Measurements from ENCODE around the gene TSPYL4. TPM values are rescaled to one million over a fixed set of nuclear protein-coding genes. Genes with fewer than 3 reads are reported as not detected.

The TSPYL4 gene
- polyA plus RNA-seq, 1 donor from 2014 or later, result 97.2 TPM

DNA sequence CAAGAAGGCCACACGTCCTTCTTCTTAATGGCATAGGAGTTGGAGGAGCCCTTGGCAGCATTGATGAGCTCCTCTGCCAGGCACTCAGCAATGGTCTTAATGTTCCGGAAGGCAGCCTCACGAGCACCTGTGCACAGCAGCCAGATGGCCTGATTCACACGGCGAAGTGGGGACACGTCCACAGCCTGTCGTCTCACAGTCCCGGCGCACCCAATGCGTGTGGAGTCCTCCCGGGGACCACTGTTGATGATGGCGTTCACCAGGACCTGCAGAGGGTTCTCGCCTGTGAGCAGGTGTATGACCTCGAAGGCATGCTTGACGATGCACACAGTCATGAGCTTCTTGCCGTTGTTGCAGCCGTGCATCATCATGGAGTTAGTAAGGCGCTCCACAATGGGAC is 4.6 kb upstream of the TSPYL4 start:
- Histone ChIP-seq H3K36me3 (ENCODE audit: insufficient read depth, low read length) (no peaks in the 10 kb centered on the region), H4K20me1 (ENCODE audit: insufficient read depth) (no peaks in the 10 kb centered on the region), H3K79me2 (replicated peaks; ENCODE audit: insufficient read depth, low read length) (peaks cover 37% of the 10 kb centered on the region), H3K4me3 (ENCODE audit: low read length) (no peak overlapping the region), H3F3A (ENCODE audit: insufficient read depth, low read length, poor library complexity, severe bottlenecking) (peaks cover 3% of the 10 kb centered on the region), H3K9ac (ENCODE audit: low read length) (no peak overlapping the region), H3K27ac (ENCODE audit: low read length) (no peak overlapping the region), H3K27me3 (ENCODE audit: insufficient read depth, low read depth, low read length) (no peaks in the 10 kb centered on the region), H3K4me2 (ENCODE audit: low read length) (no peak overlapping the region), H3K9me2 (ENCODE audit: insufficient read depth, low read length) (no peaks in the 10 kb centered on the region), H3K9me3 (ENCODE audit: low read length) (no peaks in the 10 kb centered on the region), H2AFZ (ENCODE audit: low read depth, low read length) (no peak overlapping the region)
- no peak for TF ChIP-seq EP300 (conservative IDR thresholded peaks at IDR 0.05; ENCODE audit: poor library complexity, severe bottlenecking)
- TF ChIP-seq RAD21 (conservative IDR thresholded peaks at IDR 0.05), result no peak
- TF ChIP-seq EZH2 (IDR thresholded peaks at IDR 0.05; ENCODE audit: borderline replicate concordance, insufficient read depth, low read length, poor library complexity, severe bottlenecking), result no peak
- TF ChIP-seq, protein P1, sequence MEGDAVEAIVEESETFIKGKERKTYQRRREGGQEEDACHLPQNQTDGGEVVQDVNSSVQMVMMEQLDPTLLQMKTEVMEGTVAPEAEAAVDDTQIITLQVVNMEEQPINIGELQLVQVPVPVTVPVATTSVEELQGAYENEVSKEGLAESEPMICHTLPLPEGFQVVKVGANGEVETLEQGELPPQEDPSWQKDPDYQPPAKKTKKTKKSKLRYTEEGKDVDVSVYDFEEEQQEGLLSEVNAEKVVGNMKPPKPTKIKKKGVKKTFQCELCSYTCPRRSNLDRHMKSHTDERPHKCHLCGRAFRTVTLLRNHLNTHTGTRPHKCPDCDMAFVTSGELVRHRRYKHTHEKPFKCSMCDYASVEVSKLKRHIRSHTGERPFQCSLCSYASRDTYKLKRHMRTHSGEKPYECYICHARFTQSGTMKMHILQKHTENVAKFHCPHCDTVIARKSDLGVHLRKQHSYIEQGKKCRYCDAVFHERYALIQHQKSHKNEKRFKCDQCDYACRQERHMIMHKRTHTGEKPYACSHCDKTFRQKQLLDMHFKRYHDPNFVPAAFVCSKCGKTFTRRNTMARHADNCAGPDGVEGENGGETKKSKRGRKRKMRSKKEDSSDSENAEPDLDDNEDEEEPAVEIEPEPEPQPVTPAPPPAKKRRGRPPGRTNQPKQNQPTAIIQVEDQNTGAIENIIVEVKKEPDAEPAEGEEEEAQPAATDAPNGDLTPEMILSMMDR (IDR thresholded peaks at IDR 0.05; ENCODE audit: poor library complexity, severe bottlenecking), result no peak
- no peak for TF ChIP-seq MXI1 (conservative IDR thresholded peaks at IDR 0.05; ENCODE audit: poor library complexity, severe bottlenecking)
- TF ChIP-seq TAF1 (IDR thresholded peaks at IDR 0.05; ENCODE audit: low read depth), result no peak
- TF ChIP-seq POLR2AphosphoS5 (IDR thresholded peaks at IDR 0.05), result no peak
- no peak for TF ChIP-seq SMC3 (conservative IDR thresholded peaks at IDR 0.05; ENCODE audit: poor library complexity)
- TF ChIP-seq, protein P2, sequence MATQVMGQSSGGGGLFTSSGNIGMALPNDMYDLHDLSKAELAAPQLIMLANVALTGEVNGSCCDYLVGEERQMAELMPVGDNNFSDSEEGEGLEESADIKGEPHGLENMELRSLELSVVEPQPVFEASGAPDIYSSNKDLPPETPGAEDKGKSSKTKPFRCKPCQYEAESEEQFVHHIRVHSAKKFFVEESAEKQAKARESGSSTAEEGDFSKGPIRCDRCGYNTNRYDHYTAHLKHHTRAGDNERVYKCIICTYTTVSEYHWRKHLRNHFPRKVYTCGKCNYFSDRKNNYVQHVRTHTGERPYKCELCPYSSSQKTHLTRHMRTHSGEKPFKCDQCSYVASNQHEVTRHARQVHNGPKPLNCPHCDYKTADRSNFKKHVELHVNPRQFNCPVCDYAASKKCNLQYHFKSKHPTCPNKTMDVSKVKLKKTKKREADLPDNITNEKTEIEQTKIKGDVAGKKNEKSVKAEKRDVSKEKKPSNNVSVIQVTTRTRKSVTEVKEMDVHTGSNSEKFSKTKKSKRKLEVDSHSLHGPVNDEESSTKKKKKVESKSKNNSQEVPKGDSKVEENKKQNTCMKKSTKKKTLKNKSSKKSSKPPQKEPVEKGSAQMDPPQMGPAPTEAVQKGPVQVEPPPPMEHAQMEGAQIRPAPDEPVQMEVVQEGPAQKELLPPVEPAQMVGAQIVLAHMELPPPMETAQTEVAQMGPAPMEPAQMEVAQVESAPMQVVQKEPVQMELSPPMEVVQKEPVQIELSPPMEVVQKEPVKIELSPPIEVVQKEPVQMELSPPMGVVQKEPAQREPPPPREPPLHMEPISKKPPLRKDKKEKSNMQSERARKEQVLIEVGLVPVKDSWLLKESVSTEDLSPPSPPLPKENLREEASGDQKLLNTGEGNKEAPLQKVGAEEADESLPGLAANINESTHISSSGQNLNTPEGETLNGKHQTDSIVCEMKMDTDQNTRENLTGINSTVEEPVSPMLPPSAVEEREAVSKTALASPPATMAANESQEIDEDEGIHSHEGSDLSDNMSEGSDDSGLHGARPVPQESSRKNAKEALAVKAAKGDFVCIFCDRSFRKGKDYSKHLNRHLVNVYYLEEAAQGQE (IDR thresholded peaks at IDR 0.05; ENCODE audit: borderline replicate concordance), result no peak

DNA sequence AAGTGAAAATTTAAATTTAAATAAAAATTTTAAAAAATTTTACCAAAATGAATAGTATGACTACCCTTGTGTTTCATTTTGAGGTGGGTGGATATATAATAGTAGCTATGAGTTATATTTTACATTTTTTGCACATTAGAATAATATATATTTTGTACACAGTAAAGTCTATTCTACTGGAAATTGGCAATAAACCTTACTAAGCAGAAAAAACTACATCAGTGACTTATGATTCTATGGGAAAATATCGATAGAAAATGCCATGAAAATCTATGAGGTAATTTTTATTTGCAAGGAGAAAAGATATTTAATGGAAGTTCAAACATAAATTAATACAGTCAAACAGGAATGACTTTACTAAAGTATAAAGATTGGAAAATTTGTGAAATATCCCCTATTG is 2.8 kb upstream of the TSPYL4 start:
- Histone ChIP-seq H3K9me3 (ENCODE audit: low read length) (no peaks in the 10 kb centered on the region), H3K79me2 (replicated peaks; ENCODE audit: insufficient read depth, low read length) (peaks cover 48% of the 10 kb centered on the region), H3K4me2 (ENCODE audit: low read length) (no peak overlapping the region), H3K4me3 (ENCODE audit: low read length) (peak overlapping the region; percentile 89), H3K27me3 (ENCODE audit: insufficient read depth, low read depth, low read length) (no peaks in the 10 kb centered on the region), H2AFZ (ENCODE audit: low read depth, low read length) (no peak overlapping the region), H3K9ac (ENCODE audit: low read length) (no peak overlapping the region), H4K20me1 (ENCODE audit: insufficient read depth) (peaks cover 4% of the 10 kb centered on the region), H3K27ac (ENCODE audit: low read length) (no peak overlapping the region), H3K9me2 (ENCODE audit: insufficient read depth, low read length) (no peaks in the 10 kb centered on the region), H3F3A (ENCODE audit: insufficient read depth, low read length, poor library complexity, severe bottlenecking) (peaks cover 3% of the 10 kb centered on the region), H3K36me3 (ENCODE audit: insufficient read depth, low read length) (peaks cover 4% of the 10 kb centered on the region)
- TF ChIP-seq EZH2 (IDR thresholded peaks at IDR 0.05; ENCODE audit: borderline replicate concordance, insufficient read depth, low read length, poor library complexity, severe bottlenecking), result no peak

Data from neural cell (in vitro differentiated cells).